ENCODE data around the gene CDRT15.

GRCh38 chr17:14197586-14197985 is 39.1 kb downstream of the CDRT15 start:
- TF ChIP-seq POLR2AphosphoS5 (IDR thresholded peaks at IDR 0.05; ENCODE audit: insufficient read depth in 1 of 2, low read depth in 1 of 2) (no peak), CTCF (IDR thresholded peaks at IDR 0.05) (no peak)
